ENCODE data around the gene MFN2.

MFN2 gene

GRCh38 chr1:12051361-12051760 lies 71.1 kb downstream of the MFN2 start (continued):
- no peak for TF ChIP-seq PBX3 (CRISPR knock-in tag; IDR thresholded peaks at IDR 0.05)
- TF ChIP-seq ZBTB44 (tag by site-specific recombination; IDR thresholded peaks at IDR 0.05), result no peak

GRCh38 chr1:12052008-12052573 lies 71.8 kb downstream of the MFN2 start:
- CTCF ChIA-PET, result interaction anchor here (0.9 to 2.3 kb wide), 3 partner anchors 27 to 214 kb away, joined by 3 to 15 read pairs (median 3); no protein-coding TSS in a partner anchor
- POLR2A ChIA-PET, result interaction anchor here (0.9 kb wide), 1 partner anchor 33 kb away, joined by 3 read pairs; the partner anchor contains the start of gene MIIP
- Histone ChIP-seq H3K4me1 (ENCODE audit: control insufficient read depth, insufficient read depth, low read length) (no peaks in the 10 kb centered on the region), H3K36me3 (ENCODE audit: control insufficient read depth in 2 of 2, insufficient read depth in 1 of 2, low read length in 2 of 2) (no peaks in the 10 kb centered on the region), H3K4me3 (ENCODE audit: low read depth, low read length) (no peak overlapping the region), H3K9me3 (ENCODE audit: control insufficient read depth, insufficient read depth, low read depth, low read length) (no peaks in the 10 kb centered on the region), H3K27ac (ENCODE audit: extremely low read depth, low read depth, low read length) (no peak overlapping the region)
- TF ChIP-seq ZFP69B (tag by site-specific recombination; IDR thresholded peaks at IDR 0.05), result peak; percentile 65; the same call in 1 of the 2 replicates
- TF ChIP-seq ZFP37 (tag by site-specific recombination; IDR thresholded peaks at IDR 0.05), result no peak
- TF ChIP-seq PRDM1 (tag by site-specific recombination; IDR thresholded peaks at IDR 0.05), result peak; percentile 52; the same call in 1 of the 2 replicates
- TF ChIP-seq ZNF202 (tag by site-specific recombination; IDR thresholded peaks at IDR 0.05; ENCODE audit: borderline replicate concordance), result no peak
- TF ChIP-seq KLF10 (tag by site-specific recombination; IDR thresholded peaks at IDR 0.05), result peak; percentile 95
- 0 out of 2 replicates have a peak, but pooled peaks have one; percentile 57 for TF ChIP-seq ZNF629 (tag by site-specific recombination; IDR thresholded peaks at IDR 0.05)
- TF ChIP-seq ZNF692 (tag by site-specific recombination; IDR thresholded peaks at IDR 0.05), result peak; percentile 74
- TF ChIP-seq GLIS2 (tag by site-specific recombination; IDR thresholded peaks at IDR 0.05), result peak; percentile 51
- peak; percentile 29; the same call in 1 of the 2 replicates for TF ChIP-seq PRDM10 (tag by site-specific recombination; IDR thresholded peaks at IDR 0.05)
- TF ChIP-seq ZNF341 (tag by site-specific recombination; IDR thresholded peaks at IDR 0.05; ENCODE audit: low read depth), result peak; percentile 77
- peak; percentile 71; the same call in 1 of the 2 replicates for TF ChIP-seq ZBTB20 (tag by site-specific recombination; IDR thresholded peaks at IDR 0.05)
- TF ChIP-seq ZFP3 (tag by site-specific recombination; IDR thresholded peaks at IDR 0.05; ENCODE audit: low read depth), result no peak
- TF ChIP-seq ZFP41 (tag by site-specific recombination; IDR thresholded peaks at IDR 0.05; ENCODE audit: borderline replicate concordance), result no peak
- no peak for TF ChIP-seq ZNF624 (tag by site-specific recombination; IDR thresholded peaks at IDR 0.05)
- TF ChIP-seq KLF8 (tag by site-specific recombination; IDR thresholded peaks at IDR 0.05), result peak; percentile 43
- 0 out of 2 replicates have a peak, but pooled peaks have one; percentile 28 for TF ChIP-seq ZNF366 (tag by site-specific recombination; conservative IDR thresholded peaks at IDR 0.05)
- no peak for TF ChIP-seq ZNF501 (tag by site-specific recombination; IDR thresholded peaks at IDR 0.05)
- 0 out of 2 replicates have a peak, but pooled peaks have one; percentile 14 for TF ChIP-seq ZNF76 (tag by site-specific recombination; IDR thresholded peaks at IDR 0.05; ENCODE audit: borderline replicate concordance, low read depth)
- TF ChIP-seq SP2 (tag by site-specific recombination; IDR thresholded peaks at IDR 0.05), result peak; percentile 42
- peak; percentile 76 for TF ChIP-seq GLIS1 (tag by site-specific recombination; IDR thresholded peaks at IDR 0.05)
- peak; percentile 30; the same call in 1 of the 2 replicates for TF ChIP-seq SP7 (tag by site-specific recombination; IDR thresholded peaks at IDR 0.05)
- TF ChIP-seq ZIC2 (tag by site-specific recombination; IDR thresholded peaks at IDR 0.05), result peak; percentile 65
- TF ChIP-seq ZNF610 (tag by site-specific recombination; IDR thresholded peaks at IDR 0.05; ENCODE audit: borderline replicate concordance), result no peak
- peak; percentile 49; the same call in 1 of the 2 replicates for TF ChIP-seq ZEB2 (tag by site-specific recombination; IDR thresholded peaks at IDR 0.05)
- no peak for TF ChIP-seq ZNF391 (tag by site-specific recombination; IDR thresholded peaks at IDR 0.05; ENCODE audit: borderline replicate concordance, low read depth)
